AG09319 (cell line): ENCODE measurements around the gene PLCXD3.
"Not testable (repeated sequence)": the region's sequence is repeated elsewhere in the genome, so short reads cannot be mapped to it uniquely, and the experiment has no call there.

Experiments
- DNase-seq: peaks from one replicate; pipeline ENCODE4 v3.0.0-alpha.2; 2010; ENCODE audit warnings: low read depth; ENCODE audit errors: extremely low read depth
- CTCF ChIP-seq: IDR thresholded peaks from 2 replicates; pipeline ENCODE4 v1.5.1; 2011; ENCODE audit warnings: low read depth, mild to moderate bottlenecking, inconsistent platforms, low read length, moderate library complexity

Gene PLCXD3

GRCh38 chr5:41337216-41337615 lies 173.2 kb downstream of the PLCXD3 start:
- TF ChIP-seq CTCF: no peak
- no peak for DNase-seq

- no peak for TF ChIP-seq CTCF
- DNase-seq: no peak
These were observed 173.9 kb downstream of the PLCXD3 start for GRCh38 chr5:41336471-41336870.

GRCh38 chr5:41335596-41336181 lies 174.7 kb downstream of the PLCXD3 start:
- DNase-seq: no peak
- TF ChIP-seq CTCF: no peak

GRCh38 chr5:41334758-41335157 lies 175.6 kb downstream of the PLCXD3 start:
- no peak for TF ChIP-seq CTCF

GRCh38 chr5:41334221-41334620 lies 176.2 kb downstream of the PLCXD3 start:
- TF ChIP-seq CTCF: no peak
- no peak for DNase-seq

More at GRCh38 chr5:41334758-41335157, 175.6 kb downstream of the PLCXD3 start:
- DNase-seq: no peak

GRCh38 chr5:41325074-41325473 lies 185.3 kb downstream of the PLCXD3 start:
- TF ChIP-seq CTCF: no peak
- DNase-seq: no peak

GRCh38 chr5:41322826-41323225 lies 187.6 kb downstream of the PLCXD3 start:
- not testable (repeated sequence) for DNase-seq

GRCh38 chr5:41312478-41313060 lies 197.8 kb downstream of the PLCXD3 start:
- no peak for DNase-seq
- TF ChIP-seq CTCF: no peak
